GM12801 (cell line): Measurements from ENCODE around the gene UBAP1.

Source experiments
- CTCF ChIP-seq: IDR thresholded peaks from one replicate; pipeline ENCODE4 v1.5.1; 2011; ENCODE audit warnings: control low read depth; ENCODE audit not compliant: insufficient read length; ENCODE audit errors: extremely low read depth

Gene UBAP1

GRCh38 chr9:34145165-34145564 lies 33.7 kb upstream of the UBAP1 start:
- no peak for TF ChIP-seq CTCF

GRCh38 chr9:34151398-34151797 lies 27.4 kb upstream of the UBAP1 start:
- no peak for TF ChIP-seq CTCF

- TF ChIP-seq CTCF: no peak
Observed at GRCh38 chr9:34154057-34154456, 24.8 kb upstream of the UBAP1 start.

GRCh38 chr9:34157318-34157717 lies 21.5 kb upstream of the UBAP1 start:
- TF ChIP-seq CTCF: no peak

- no peak for TF ChIP-seq CTCF
Observed at GRCh38 chr9:34157898-34158297, 20.9 kb upstream of the UBAP1 start.

GRCh38 chr9:34158362-34158869 lies 20.4 kb upstream of the UBAP1 start:
- TF ChIP-seq CTCF: no peak

GRCh38 chr9:34163434-34163833 lies 15.4 kb upstream of the UBAP1 start:
- no peak for TF ChIP-seq CTCF

GRCh38 chr9:34169125-34169524 lies 9.7 kb upstream of the UBAP1 start:
- no peak for TF ChIP-seq CTCF
